Body of pancreas (tissue), 4 donors: ENCODE results near the gene AIP. TPM values are rescaled to one million over a fixed set of nuclear protein-coding genes. Genes with fewer than 3 reads are reported as not detected.

Source experiments
- ATAC-seq: fragments of 150-250 bp; one replicate; pipeline ENCODE4 v1.9.1; 2016
- DNase-seq, 4 donors: peaks; one replicate each; pipeline ENCODE4 v3.0.0-alpha.2; 2019
- H3K27ac ChIP-seq, 4 donors: fragments of 200-600 bp; sonication (generic); 1 replicate in 3 of 4; 2 replicates in 1 of 4; pipeline versions ENCODE4 v1.5.1 to v1.6.1; 2016 to 2019; ENCODE audit warnings: mild to moderate bottlenecking in 1 of 4, mixed read lengths in 1 of 4, moderate library complexity in 1 of 4
- H3K27me3 ChIP-seq, 2 donors: fragments of 200-600 bp; sonication (generic); one replicate each; pipeline ENCODE4 v1.6.0; 2016; ENCODE audit warnings: mild to moderate bottlenecking in 1 of 2
- H3K36me3 ChIP-seq, 2 donors: fragments of 200-600 bp; sonication (generic); replicated peaks in 1 of 2; 2 replicates each; pipeline ENCODE4 v1.5.1; 2016; ENCODE audit warnings: low read depth in 2 of 2; ENCODE audit not compliant: insufficient read depth in 1 of 2
- H3K4me1 ChIP-seq: fragments of 200-600 bp; sonication (generic); one replicate; pipeline ENCODE4 v1.6.0; 2016
- H3K4me3 ChIP-seq, 2 donors: fragments of 200-600 bp; sonication (generic); 1 replicate in 1 of 2; 2 replicates in 1 of 2; pipeline ENCODE4 v1.5.1; 2016 to 2019
- H3K9me3 ChIP-seq, 3 donors: fragments of 200-600 bp; sonication (generic); 1 replicate in 2 of 3; 2 replicates in 1 of 3; pipeline ENCODE4 v1.5.1; 2016
- CTCF ChIP-seq, 7 experiments: fragments of 450-650 bp in 4 of 7; fragments of 200-600 bp in 3 of 7; sonication (generic) in 3 of 7; IDR thresholded peaks; one replicate each; pipeline ENCODE4 v1.5.1; 2016 to 2019; ENCODE audit warnings: antibody characterized with exemption in 7 of 7
- POLR2A ChIP-seq, 3 donors: fragments of 450-650 bp; IDR thresholded peaks; one replicate each; pipeline ENCODE4 v1.6.1; 2016; ENCODE audit warnings: antibody characterized with exemption in 3 of 3, mild to moderate bottlenecking in 2 of 3
- WGBS, 2 donors: methylation state at CpG; one replicate each; pipeline ENCODE4 v1.1.5; 2017; 5-methylcytosine and 5-hydroxymethylcytosine counted together
- intact Hi-C: fragments of 100-400 bp; cut with DNase I; formaldehyde crosslinking; loops from one replicate; pipeline ENCODE4 v1.15.1; 2023
- total RNA-seq, 2 donors: library from RNA; depleted of rRNA; stranded (reverse); fragments of >200 nt; gene quantifications; one replicate each; pipeline ENCODE4 v1.1.0, GENCODE V29; 2016

AIP gene
- total RNA-seq, 2 donors from 2014 or later, result 21.4 to 39.7 TPM

GRCh38 chr11:67435727-67436458, 46.9 kb upstream of the AIP start:
- peaks cover 0 to 4% of the 10 kb centered on the region in 2 donors for H3K36me3 ChIP-seq
- intact Hi-C loops, result no loop called here
- H3K9me3 ChIP-seq, result no peaks in the 10 kb centered on the region
- no peak overlapping the region for H3K27ac ChIP-seq
- DNase-seq (no peak), ATAC-seq (no peak)
- WGBS, 2 donors, result 91% methylated on average over 21 to 30 of the region's 38 CpGs
- H3K4me3 ChIP-seq, result no peak overlapping the region
- no peaks in the 10 kb centered on the region for H3K4me1 ChIP-seq
- TF ChIP-seq POLR2A (IDR thresholded peaks at IDR 0.05), result no peak
- H3K27me3 ChIP-seq, result no peaks in the 10 kb centered on the region

GRCh38 chr11:67436459-67437081, 46.3 kb upstream of the AIP start:
- intact Hi-C loops, result no loop called here
- no peak for TF ChIP-seq POLR2A (IDR thresholded peaks at IDR 0.05)
- TF ChIP-seq CTCF (IDR thresholded peaks at IDR 0.05), result no peak
- H3K27ac ChIP-seq, result no peak overlapping the region
- no peak overlapping the region for H3K4me3 ChIP-seq
- no peaks in the 10 kb centered on the region for H3K4me1 ChIP-seq
- H3K9me3 ChIP-seq, result no peaks in the 10 kb centered on the region
- ATAC-seq (no peak), DNase-seq (no peak)
- H3K36me3 ChIP-seq, result peaks cover 0 to 4% of the 10 kb centered on the region in 2 donors
- H3K27me3 ChIP-seq, result no peaks in the 10 kb centered on the region
- WGBS, 2 donors, result 46 to 69% methylated on average over 6 of the region's 6 CpGs

GRCh38 chr11:67437082-67437808, 45.6 kb upstream of the AIP start, which contains the start of gene PTPRCAP:
Gene PTPRCAP, minus strand, starts transcription at chr11:67437682. Its CDS starts 63 bp downstream, at chr11:67437619.
- H3K4me3 ChIP-seq, result no peak within 1 kb of the TSS
- ATAC-seq (no peak), DNase-seq (no peak)
- H3K27ac ChIP-seq, result peak within 1 kb of the TSS in 2 of 4 donors; percentile 8 to 22
- H3K36me3 ChIP-seq, result peaks cover 0 to 4% of the 10 kb centered on the region in 2 donors
- no peaks in the 10 kb centered on the region for H3K27me3 ChIP-seq
- no peaks in the 10 kb centered on the region for H3K9me3 ChIP-seq
- peaks cover 5% of the 10 kb centered on the region for H3K4me1 ChIP-seq
- WGBS, 2 donors, result 59 to 70% methylated on average over 4 to 17 of the region's 26 CpGs
- intact Hi-C loops, result no loop called here
- TF ChIP-seq POLR2A (IDR thresholded peaks at IDR 0.05), result peak in 1 of 3 donors; percentile 33
- no peak for TF ChIP-seq CTCF (IDR thresholded peaks at IDR 0.05)

- peaks cover 0 to 2% of the 10 kb centered on the region in 2 donors for H3K36me3 ChIP-seq
- H3K27ac ChIP-seq, result no peak overlapping the region
- TF ChIP-seq POLR2A (IDR thresholded peaks at IDR 0.05) (no peak), CTCF (IDR thresholded peaks at IDR 0.05) (no peak)
- WGBS, 2 donors, result 74 to 80% methylated on average over 2 of the region's 3 CpGs
- intact Hi-C loops, result no loop called here
- no peaks in the 10 kb centered on the region for H3K27me3 ChIP-seq
- no peak for DNase-seq
- H3K4me3 ChIP-seq, result no peak overlapping the region
- no peak for ATAC-seq
- peaks cover 11% of the 10 kb centered on the region for H3K4me1 ChIP-seq
- no peaks in the 10 kb centered on the region for H3K9me3 ChIP-seq
Observed at GRCh38 chr11:67437809-67438157, 45.0 kb upstream of the AIP start.
